ENCODE results near the gene PCDHA1. TPM values are rescaled to one million over a fixed set of nuclear protein-coding genes. Genes with fewer than 3 reads are reported as not detected.

Gene PCDHA1
- total and polyA plus RNA-seq, 2 of the 13 experiments (the other 11 are each of a cell fraction or from before 2014, with no cell fraction given) = not detected

DNA sequence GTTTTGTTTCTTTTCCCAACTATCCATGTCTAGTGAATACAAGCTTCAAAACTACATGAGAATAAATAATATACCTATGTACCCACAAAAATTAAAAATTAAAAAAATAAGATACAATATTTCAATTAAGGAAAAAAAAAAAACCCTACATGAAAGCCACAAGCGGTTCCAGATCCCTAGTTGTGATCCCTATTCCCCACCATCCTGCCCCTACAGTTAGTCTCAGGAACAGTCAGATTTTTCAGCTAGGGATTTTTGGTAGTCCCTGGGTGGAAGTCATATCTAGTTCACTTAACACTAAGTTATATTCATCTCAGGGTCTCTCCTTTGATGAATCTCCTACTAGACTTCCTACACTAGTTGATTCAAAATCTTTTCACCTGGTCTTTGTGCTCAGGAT lies 246.7 kb downstream of the PCDHA1 start:
- FAIRE-seq (no peak), DNase-seq (ENCODE audit: low spot score) (no peak)
- 33% methylated on average over 1 of the region's 1 CpG for WGBS (ENCODE audit: low lambda C conversion rate)

DNA sequence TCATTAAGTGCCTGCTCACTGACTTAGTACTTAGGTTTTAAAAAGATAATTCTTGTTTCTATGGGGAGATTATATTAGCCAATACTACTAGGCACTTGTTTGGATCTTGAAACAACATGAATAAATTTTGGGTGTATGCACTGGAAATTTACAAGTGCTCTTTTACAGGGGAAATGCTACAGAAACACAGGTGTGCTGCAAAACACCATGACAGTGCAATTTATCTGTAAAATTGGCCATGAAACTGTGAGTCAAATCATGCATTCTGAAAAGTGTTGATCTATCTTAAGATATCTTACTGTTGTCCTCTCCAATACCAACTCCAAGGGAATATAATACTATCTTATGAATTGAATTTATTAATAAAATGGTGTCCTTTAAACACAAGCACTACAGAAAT lies 253.1 kb downstream of the PCDHA1 start:
- Histone ChIP-seq H2AFZ (ENCODE audit: low read length) (no peak overlapping the region), H4K20me1 (ENCODE audit: insufficient read depth, low read length) (no peaks in the 10 kb centered on the region), H3K9me3 (ENCODE audit: low read length) (0 out of 2 replicates have a peak, but pooled peaks cover 7% of the 10 kb centered on the region), H3K4me1 (ENCODE audit: insufficient read depth, low read length) (no peaks in the 10 kb centered on the region), H3K27me3 (ENCODE audit: control insufficient read depth in 1 of 2, insufficient read depth in 2 of 2, low read length in 2 of 2) (no peaks in the 10 kb centered on the region), H3K27ac (ENCODE audit: extremely low read length, insufficient read depth, low read length) (no peak overlapping the region), H3K36me3 (replicated peaks in 1 of 2; ENCODE audit: control insufficient read depth in 1 of 2, insufficient read depth in 2 of 2, low read length in 2 of 2) (no peaks in the 10 kb centered on the region), H3K4me2 (ENCODE audit: low read depth, low read length) (no peak overlapping the region), H3K9ac (ENCODE audit: insufficient read depth, low read depth, low read length) (no peak overlapping the region), H3K4me3 (replicated peaks in 1 of 3; ENCODE audit: insufficient read depth in 1 of 3, low read depth in 2 of 3, low read length in 3 of 3) (no peak overlapping the region), H3K79me2 (ENCODE audit: insufficient read depth, low read length) (no peaks in the 10 kb centered on the region)
- ATAC-seq (no peak), FAIRE-seq (no peak), DNase-seq (ENCODE audit: low spot score) (no peak)
- intact Hi-C loops (cut with micrococcal nuclease; ENCODE audit: unreplicated experiment) = no loop called here
- TF ChIP-seq CBX2 (IDR thresholded peaks at IDR 0.05; ENCODE audit: low read depth, low read length) (no peak), CBX2 (CRISPR knock-in tag; IDR thresholded peaks at IDR 0.05; ENCODE audit: low read depth) (no peak), ZNF816 (CRISPR knock-in tag; IDR thresholded peaks at IDR 0.05; ENCODE audit: borderline replicate concordance) (no peak), THAP11 (CRISPR knock-in tag; IDR thresholded peaks at IDR 0.05) (no peak), NFE2L2 (IDR thresholded peaks at IDR 0.05; ENCODE audit: low read length) (0 out of 2 replicates have a peak, but pooled peaks have one; percentile 9)
- TF ChIP-seq, protein P1, sequence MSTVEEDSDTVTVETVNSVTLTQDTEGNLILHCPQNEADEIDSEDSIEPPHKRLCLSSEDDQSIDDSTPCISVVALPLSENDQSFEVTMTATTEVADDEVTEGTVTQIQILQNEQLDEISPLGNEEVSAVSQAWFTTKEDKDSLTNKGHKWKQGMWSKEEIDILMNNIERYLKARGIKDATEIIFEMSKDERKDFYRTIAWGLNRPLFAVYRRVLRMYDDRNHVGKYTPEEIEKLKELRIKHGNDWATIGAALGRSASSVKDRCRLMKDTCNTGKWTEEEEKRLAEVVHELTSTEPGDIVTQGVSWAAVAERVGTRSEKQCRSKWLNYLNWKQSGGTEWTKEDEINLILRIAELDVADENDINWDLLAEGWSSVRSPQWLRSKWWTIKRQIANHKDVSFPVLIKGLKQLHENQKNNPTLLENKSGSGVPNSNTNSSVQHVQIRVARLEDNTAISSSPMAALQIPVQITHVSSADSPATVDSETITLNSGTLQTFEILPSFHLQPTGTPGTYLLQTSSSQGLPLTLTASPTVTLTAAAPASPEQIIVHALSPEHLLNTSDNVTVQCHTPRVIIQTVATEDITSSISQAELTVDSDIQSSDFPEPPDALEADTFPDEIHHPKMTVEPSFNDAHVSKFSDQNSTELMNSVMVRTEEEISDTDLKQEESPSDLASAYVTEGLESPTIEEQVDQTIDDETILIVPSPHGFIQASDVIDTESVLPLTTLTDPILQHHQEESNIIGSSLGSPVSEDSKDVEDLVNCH (CRISPR knock-in tag; IDR thresholded peaks at IDR 0.05) = no peak
- TF ChIP-seq, protein P2, sequence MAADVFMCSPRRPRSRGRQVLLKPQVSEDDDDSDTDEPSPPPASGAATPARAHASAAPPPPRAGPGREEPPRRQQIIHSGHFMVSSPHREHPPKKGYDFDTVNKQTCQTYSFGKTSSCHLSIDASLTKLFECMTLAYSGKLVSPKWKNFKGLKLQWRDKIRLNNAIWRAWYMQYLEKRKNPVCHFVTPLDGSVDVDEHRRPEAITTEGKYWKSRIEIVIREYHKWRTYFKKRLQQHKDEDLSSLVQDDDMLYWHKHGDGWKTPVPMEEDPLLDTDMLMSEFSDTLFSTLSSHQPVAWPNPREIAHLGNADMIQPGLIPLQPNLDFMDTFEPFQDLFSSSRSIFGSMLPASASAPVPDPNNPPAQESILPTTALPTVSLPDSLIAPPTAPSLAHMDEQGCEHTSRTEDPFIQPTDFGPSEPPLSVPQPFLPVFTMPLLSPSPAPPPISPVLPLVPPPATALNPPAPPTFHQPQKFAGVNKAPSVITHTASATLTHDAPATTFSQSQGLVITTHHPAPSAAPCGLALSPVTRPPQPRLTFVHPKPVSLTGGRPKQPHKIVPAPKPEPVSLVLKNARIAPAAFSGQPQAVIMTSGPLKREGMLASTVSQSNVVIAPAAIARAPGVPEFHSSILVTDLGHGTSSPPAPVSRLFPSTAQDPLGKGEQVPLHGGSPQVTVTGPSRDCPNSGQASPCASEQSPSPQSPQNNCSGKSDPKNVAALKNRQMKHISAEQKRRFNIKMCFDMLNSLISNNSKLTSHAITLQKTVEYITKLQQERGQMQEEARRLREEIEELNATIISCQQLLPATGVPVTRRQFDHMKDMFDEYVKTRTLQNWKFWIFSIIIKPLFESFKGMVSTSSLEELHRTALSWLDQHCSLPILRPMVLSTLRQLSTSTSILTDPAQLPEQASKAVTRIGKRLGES (CRISPR knock-in tag; IDR thresholded peaks at IDR 0.05; ENCODE audit: borderline replicate concordance) = no peak
- TF ChIP-seq, protein P3, sequence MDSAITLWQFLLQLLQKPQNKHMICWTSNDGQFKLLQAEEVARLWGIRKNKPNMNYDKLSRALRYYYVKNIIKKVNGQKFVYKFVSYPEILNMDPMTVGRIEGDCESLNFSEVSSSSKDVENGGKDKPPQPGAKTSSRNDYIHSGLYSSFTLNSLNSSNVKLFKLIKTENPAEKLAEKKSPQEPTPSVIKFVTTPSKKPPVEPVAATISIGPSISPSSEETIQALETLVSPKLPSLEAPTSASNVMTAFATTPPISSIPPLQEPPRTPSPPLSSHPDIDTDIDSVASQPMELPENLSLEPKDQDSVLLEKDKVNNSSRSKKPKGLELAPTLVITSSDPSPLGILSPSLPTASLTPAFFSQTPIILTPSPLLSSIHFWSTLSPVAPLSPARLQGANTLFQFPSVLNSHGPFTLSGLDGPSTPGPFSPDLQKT (CRISPR knock-in tag; IDR thresholded peaks at IDR 0.05; ENCODE audit: borderline replicate concordance) = no peak
- TF ChIP-seq, protein P4, sequence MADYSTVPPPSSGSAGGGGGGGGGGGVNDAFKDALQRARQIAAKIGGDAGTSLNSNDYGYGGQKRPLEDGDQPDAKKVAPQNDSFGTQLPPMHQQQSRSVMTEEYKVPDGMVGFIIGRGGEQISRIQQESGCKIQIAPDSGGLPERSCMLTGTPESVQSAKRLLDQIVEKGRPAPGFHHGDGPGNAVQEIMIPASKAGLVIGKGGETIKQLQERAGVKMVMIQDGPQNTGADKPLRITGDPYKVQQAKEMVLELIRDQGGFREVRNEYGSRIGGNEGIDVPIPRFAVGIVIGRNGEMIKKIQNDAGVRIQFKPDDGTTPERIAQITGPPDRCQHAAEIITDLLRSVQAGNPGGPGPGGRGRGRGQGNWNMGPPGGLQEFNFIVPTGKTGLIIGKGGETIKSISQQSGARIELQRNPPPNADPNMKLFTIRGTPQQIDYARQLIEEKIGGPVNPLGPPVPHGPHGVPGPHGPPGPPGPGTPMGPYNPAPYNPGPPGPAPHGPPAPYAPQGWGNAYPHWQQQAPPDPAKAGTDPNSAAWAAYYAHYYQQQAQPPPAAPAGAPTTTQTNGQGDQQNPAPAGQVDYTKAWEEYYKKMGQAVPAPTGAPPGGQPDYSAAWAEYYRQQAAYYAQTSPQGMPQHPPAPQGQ (CRISPR knock-in tag; IDR thresholded peaks at IDR 0.05; ENCODE audit: borderline replicate concordance) = no peak
- ChIA-PET CTCF (ENCODE audit: low intra/inter-chr PET ratio, low total read pairs) (interaction anchor here (4.3 kb wide), 1 partner anchor 170 kb away, joined by 34 read pairs; the partner anchor contains the start of gene PCDHA11), POLR2A (no interaction called here)
- BruUV-seq (replicated peaks) = no TSS peak
- in situ Hi-C loops (cut with HindIII; ENCODE audit: extremely low pct_ligation_motif_present, low pct_unique_long_range_greater_than_20kb) = no loop called here

More for the DNA sequence above, 246.7 kb downstream of the PCDHA1 start:
- Histone ChIP-seq H3K79me2 (ENCODE audit: insufficient read depth, low read length) (no peaks in the 10 kb centered on the region), H3K4me1 (ENCODE audit: insufficient read depth, low read length) (no peaks in the 10 kb centered on the region), H3K9me3 (ENCODE audit: low read length) (no peaks in the 10 kb centered on the region), H4K20me1 (ENCODE audit: insufficient read depth, low read length) (no peaks in the 10 kb centered on the region), H3K9ac (ENCODE audit: insufficient read depth, low read depth, low read length) (no peak overlapping the region), H3K27ac (ENCODE audit: extremely low read length, insufficient read depth, low read length) (no peak overlapping the region), H2AFZ (ENCODE audit: low read length) (no peak overlapping the region), H3K4me2 (ENCODE audit: low read depth, low read length) (no peak overlapping the region), H3K36me3 (replicated peaks in 1 of 2; ENCODE audit: control insufficient read depth in 1 of 2, insufficient read depth in 2 of 2, low read length in 2 of 2) (no peaks in the 10 kb centered on the region), H3K4me3 (replicated peaks in 1 of 3; ENCODE audit: insufficient read depth in 1 of 3, low read depth in 2 of 3, low read length in 3 of 3) (no peak overlapping the region), H3K27me3 (ENCODE audit: control insufficient read depth in 1 of 2, insufficient read depth in 2 of 2, low read length in 2 of 2) (no peaks in the 10 kb centered on the region)
- POLR2A ChIA-PET = no interaction called here
- no peak for ATAC-seq
- intact Hi-C loops (cut with micrococcal nuclease; ENCODE audit: unreplicated experiment) = no loop called here
- in situ Hi-C loops (cut with HindIII; ENCODE audit: extremely low pct_ligation_motif_present, low pct_unique_long_range_greater_than_20kb) = no loop called here
- CTCF ChIA-PET (ENCODE audit: low intra/inter-chr PET ratio, low total read pairs) = no interaction called here
- BruUV-seq (replicated peaks) = no TSS peak
- no peak for TF ChIP-seq ZNF124 (CRISPR knock-in tag; IDR thresholded peaks at IDR 0.05)
